ENCODE data around the gene TCEA2. TPM values are rescaled to one million over a fixed set of nuclear protein-coding genes. Genes with fewer than 3 reads are reported as not detected.

TCEA2 gene
- total RNA-seq, 6 experiments from 2014 or later = 14.8 to 45.6 (median 28.6) TPM

DNA sequence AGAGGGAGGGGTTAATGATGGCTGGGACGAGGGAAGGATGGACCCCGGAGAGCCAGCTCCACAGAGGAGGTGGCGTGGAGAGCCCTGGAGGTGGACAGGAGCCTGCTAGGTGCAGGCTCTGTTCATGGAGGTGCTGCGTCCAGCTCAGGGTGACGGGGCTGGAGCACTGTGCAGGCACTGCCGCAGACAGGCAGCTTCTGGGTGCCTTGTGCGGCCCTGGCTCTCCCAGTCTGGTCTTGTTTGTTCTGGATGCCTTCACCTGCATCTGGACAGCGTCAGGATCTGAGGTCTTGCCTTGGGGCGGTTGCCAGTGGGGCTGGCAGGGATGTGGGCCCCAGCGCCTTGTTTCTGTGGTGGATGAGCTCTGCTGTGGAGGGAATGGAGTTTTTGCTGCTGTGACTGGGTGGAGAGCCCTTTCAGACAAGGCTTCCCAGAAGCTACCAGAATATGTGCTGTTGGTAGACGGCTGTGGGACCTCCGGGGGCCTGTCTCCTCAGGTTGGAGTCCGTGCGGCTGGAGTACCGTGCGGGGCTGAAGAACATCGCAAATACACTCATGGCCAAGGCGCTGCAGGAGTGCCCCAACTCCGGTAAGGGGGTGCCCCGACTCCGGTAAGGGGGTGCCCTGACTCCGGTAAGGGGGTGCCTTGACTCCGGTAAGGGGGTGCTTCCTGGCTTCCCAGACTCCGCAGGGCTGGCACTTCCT is 34.9 kb upstream of the TCEA2 start:
- no peak for TF ChIP-seq POLR2A (IDR thresholded peaks at IDR 0.05)
- TF ChIP-seq, protein P1, sequence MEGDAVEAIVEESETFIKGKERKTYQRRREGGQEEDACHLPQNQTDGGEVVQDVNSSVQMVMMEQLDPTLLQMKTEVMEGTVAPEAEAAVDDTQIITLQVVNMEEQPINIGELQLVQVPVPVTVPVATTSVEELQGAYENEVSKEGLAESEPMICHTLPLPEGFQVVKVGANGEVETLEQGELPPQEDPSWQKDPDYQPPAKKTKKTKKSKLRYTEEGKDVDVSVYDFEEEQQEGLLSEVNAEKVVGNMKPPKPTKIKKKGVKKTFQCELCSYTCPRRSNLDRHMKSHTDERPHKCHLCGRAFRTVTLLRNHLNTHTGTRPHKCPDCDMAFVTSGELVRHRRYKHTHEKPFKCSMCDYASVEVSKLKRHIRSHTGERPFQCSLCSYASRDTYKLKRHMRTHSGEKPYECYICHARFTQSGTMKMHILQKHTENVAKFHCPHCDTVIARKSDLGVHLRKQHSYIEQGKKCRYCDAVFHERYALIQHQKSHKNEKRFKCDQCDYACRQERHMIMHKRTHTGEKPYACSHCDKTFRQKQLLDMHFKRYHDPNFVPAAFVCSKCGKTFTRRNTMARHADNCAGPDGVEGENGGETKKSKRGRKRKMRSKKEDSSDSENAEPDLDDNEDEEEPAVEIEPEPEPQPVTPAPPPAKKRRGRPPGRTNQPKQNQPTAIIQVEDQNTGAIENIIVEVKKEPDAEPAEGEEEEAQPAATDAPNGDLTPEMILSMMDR (IDR thresholded peaks at IDR 0.05) = no peak
- ATAC-seq (no peak), DNase-seq (no peak)
- H3K27ac ChIP-seq = no peak overlapping the region
- H3K4me3 ChIP-seq = no peak overlapping the region
- no peaks in the 10 kb centered on the region for H3K27me3 ChIP-seq
- intact Hi-C loops (cut with DNase I) = no loop called here
- H3K9me3 ChIP-seq = no peaks in the 10 kb centered on the region
- peaks cover 0 to 82% (median 37%) of the 10 kb centered on the region in 4 donors for H3K36me3 ChIP-seq
- peaks cover 0 to 23% (median 11%) of the 10 kb centered on the region in 4 donors for H3K4me1 ChIP-seq
- 94% methylated on average over 9 of the region's 24 CpGs for WGBS (ENCODE audit: insufficient coverage, low coverage, low lambda C conversion rate, missing lambda C conversion rate)

DNA sequence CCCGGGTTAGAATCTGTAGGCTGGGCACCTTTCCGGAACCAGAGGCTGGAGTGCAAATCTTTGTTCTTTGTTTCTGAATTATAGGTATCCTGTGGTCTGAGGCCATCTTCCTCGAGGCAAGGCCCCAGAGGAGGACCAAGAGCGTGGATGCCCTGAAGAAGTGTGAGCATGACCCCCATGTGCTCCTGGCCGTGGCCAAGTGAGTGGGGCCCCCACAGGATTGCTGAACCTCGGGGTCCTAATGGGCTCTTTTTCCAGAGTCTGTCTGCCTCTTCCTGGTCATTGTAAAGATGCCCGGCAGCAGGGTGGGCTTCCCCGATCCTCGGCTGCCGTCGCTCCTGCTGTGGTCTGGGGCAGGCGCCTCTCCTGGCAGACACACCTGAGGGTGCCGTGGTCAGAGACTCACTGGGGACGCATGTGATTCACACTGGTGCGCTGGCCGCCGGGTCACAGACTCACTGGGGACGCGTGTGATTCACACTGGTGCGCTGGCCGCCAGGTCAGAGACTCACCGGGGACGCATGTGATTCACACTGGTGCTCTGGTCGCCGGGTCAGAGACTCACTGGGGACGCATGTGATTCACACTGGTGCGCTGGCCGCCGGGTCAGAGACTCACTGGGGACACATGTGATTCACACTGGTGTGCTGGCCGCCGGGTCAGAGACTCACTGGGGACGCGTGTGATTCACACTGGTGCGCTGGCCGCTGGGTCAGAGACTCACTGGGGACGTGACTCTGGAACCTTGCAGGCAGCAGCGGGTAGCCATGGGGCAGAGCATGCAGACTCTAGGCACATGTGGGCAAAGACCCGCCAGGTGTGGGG is 33.5 kb upstream of the TCEA2 start:
- Histone ChIP-seq H3K4me3 (no peak overlapping the region), H3K27ac (no peak overlapping the region), H3K27me3 (no peaks in the 10 kb centered on the region), H3K36me3 (peaks cover 0 to 78% (median 37%) of the 10 kb centered on the region in 4 donors), H3K9me3 (no peaks in the 10 kb centered on the region), H3K4me1 (peaks cover 0 to 11% (median 5%) of the 10 kb centered on the region in 4 donors)
- WGBS (ENCODE audit: insufficient coverage, low coverage, low lambda C conversion rate, missing lambda C conversion rate) = 86% methylated on average over 3 of the region's 38 CpGs
- ATAC-seq (no peak), DNase-seq (no peak)
- intact Hi-C loops (cut with DNase I) = no loop called here
- TF ChIP-seq POLR2A (IDR thresholded peaks at IDR 0.05) = no peak
- TF ChIP-seq, protein P1 (IDR thresholded peaks at IDR 0.05) = no peak

DNA sequence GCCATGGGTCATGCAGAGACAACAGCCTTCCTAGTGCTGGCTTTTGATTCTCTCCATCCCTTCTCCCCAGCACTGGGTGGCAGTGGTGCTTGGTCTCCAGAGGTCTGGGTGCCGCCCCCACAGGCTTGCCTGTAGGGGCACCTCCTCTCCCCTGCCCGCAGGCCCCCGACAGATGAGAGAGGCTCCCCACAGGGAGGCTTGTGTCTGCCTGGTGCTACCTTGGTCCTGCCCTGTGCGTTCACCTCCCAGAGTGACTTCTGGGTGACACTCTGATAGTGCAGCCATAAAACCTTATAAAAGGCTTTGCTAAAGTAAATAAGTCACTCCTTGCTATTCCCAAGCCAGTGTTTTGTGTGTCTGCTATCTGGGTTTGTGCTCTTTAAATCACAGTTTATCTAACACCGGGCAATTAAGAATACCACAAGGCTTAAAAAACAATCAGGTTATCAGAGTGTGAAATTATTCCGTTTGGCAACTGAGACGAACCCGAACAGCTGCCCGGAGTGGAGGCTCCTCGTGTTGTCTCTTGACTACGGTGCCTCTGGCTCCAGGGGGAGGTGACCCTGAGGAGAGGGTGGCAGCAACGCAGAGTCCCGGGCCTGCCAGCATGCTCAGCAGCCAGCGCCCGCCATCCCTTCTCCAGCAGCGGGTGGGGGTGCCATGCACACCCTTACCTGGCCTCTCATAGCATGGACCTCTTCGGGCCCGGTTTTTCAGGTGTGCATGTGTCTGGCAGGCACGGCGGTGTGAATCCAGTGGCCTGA is 32.4 kb upstream of the TCEA2 start:
- ATAC-seq = no peak

DNA sequence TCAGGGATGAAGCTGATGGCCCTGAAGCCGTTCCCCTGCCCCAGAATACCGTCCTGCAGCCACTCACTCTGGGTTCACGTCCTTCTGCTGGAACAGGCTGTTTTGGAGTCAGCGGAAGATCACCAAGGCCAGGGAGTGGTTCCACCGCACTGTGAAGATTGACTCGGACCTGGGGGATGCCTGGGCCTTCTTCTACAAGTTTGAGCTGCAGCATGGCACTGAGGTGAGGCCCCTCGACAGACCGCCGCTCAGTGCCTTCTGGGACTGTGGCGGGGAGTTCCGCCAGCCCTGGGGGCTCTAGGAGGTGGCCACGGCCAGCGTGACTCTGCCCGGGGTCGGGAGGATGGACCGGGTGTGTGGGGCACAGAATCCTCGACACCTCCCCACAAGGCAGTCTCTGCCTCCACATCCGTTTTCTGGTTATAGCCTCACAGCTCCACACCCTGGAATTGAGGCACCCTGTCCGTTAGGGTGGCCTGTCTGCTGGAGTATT is 31.1 kb upstream of the TCEA2 start:
- ATAC-seq (no peak), DNase-seq (no peak)
- Histone ChIP-seq H3K4me3 (no peak overlapping the region), H3K4me1 (no peaks in the 10 kb centered on the region), H3K27ac (no peak overlapping the region), H3K36me3 (peaks cover 0 to 56% (median 28%) of the 10 kb centered on the region in 4 donors), H3K9me3 (no peaks in the 10 kb centered on the region), H3K27me3 (no peaks in the 10 kb centered on the region)
- WGBS (ENCODE audit: insufficient coverage, low coverage, low lambda C conversion rate, missing lambda C conversion rate) = no CpG with 5 or more reads among the region's 19 CpGs
- intact Hi-C loops (cut with DNase I) = no loop called here
- TF ChIP-seq, protein P1 (IDR thresholded peaks at IDR 0.05) = no peak
- TF ChIP-seq POLR2A (IDR thresholded peaks at IDR 0.05) = no peak

More for the DNA sequence above, 32.4 kb upstream of the TCEA2 start:
- WGBS (ENCODE audit: insufficient coverage, low coverage, low lambda C conversion rate, missing lambda C conversion rate) = 80% methylated on average over 1 of the region's 20 CpGs
- H3K27ac ChIP-seq = no peak overlapping the region
- H3K36me3 ChIP-seq = peaks cover 0 to 68% (median 34%) of the 10 kb centered on the region in 4 donors
- peaks cover 0 to 2% (median 0%) of the 10 kb centered on the region in 4 donors for H3K4me1 ChIP-seq
- DNase-seq = no peak
- H3K4me3 ChIP-seq = no peak overlapping the region
- TF ChIP-seq, protein P1 (IDR thresholded peaks at IDR 0.05) = no peak
- no peak for TF ChIP-seq POLR2A (IDR thresholded peaks at IDR 0.05)
- no peaks in the 10 kb centered on the region for H3K9me3 ChIP-seq
- intact Hi-C loops (cut with DNase I) = no loop called here
- no peaks in the 10 kb centered on the region for H3K27me3 ChIP-seq
